SK-N-SH treated with all-trans-retinoic acid at 6 μM for 48 hours (cell line): ENCODE data around the gene FOXO3.
A peak's percentile ranks its signal among the peaks of the same experiment; 100 is the strongest.
"Not testable (repeated sequence)": the region's sequence is repeated elsewhere in the genome, so short reads cannot be mapped to it uniquely, and the experiment has no call there.

ENCODE experiments used
- ATAC-seq: fragments of 200-7000 bp; cut with Tn5 transposase; 3 replicates; pipeline ENCODE4 v1.9.1; 2020; ENCODE audit warnings: mild to moderate bottlenecking, moderate library complexity
- ARNTL ChIP-seq: fragments of 450-650 bp; formaldehyde crosslinking; IDR thresholded peaks from 2 replicates; pipeline ENCODE4 v1.5.0; 2020; ENCODE audit warnings: low read depth, mild to moderate bottlenecking, moderate library complexity, borderline replicate concordance
- ESRRG ChIP-seq: fragments of 250-450 bp; sonication (Bioruptor Pico); IDR thresholded peaks from 2 replicates; pipeline ENCODE4 v1.6.1; 2021; ENCODE audit warnings: mild to moderate bottlenecking
- GLIS3 ChIP-seq: fragments of 250-450 bp; sonication (Bioruptor Pico); IDR thresholded peaks from 2 replicates; pipeline ENCODE4 v1.5.0; 2020; ENCODE audit warnings: mild to moderate bottlenecking, moderate library complexity
- ISL1 ChIP-seq: fragments of 250-450 bp; sonication (Bioruptor Pico); IDR thresholded peaks from 2 replicates; pipeline ENCODE4 v2.1.2; 2022; ENCODE audit warnings: mild to moderate bottlenecking, moderate library complexity
- OSR1 ChIP-seq: fragments of 250-450 bp; sonication (Bioruptor Pico); IDR thresholded peaks from 2 replicates; pipeline ENCODE4 v1.8.0; 2022; ENCODE audit warnings: moderate library complexity, mild to moderate bottlenecking, inconsistent platforms
- PPARA ChIP-seq: fragments of 250-450 bp; sonication (Bioruptor Pico); IDR thresholded peaks from 2 replicates; pipeline ENCODE4 v1.5.0; 2020; ENCODE audit warnings: mild to moderate bottlenecking, borderline replicate concordance
- RARB ChIP-seq: fragments of 250-450 bp; sonication (Bioruptor Pico); IDR thresholded peaks from 2 replicates; pipeline ENCODE4 v1.8.0; 2021; ENCODE audit warnings: mild to moderate bottlenecking, moderate library complexity
- SNAI2 ChIP-seq: fragments of 250-450 bp; sonication (Bioruptor Pico); IDR thresholded peaks from 2 replicates; pipeline ENCODE4 v1.5.0; 2020; ENCODE audit warnings: mild to moderate bottlenecking, moderate library complexity
- TCF4 ChIP-seq: fragments of 250-450 bp; sonication (Bioruptor Pico); IDR thresholded peaks from 2 replicates; pipeline ENCODE4 v1.8.0; 2021; ENCODE audit warnings: mild to moderate bottlenecking, moderate library complexity, borderline replicate concordance
- TOX ChIP-seq: fragments of 250-450 bp; sonication (Bioruptor Pico); IDR thresholded peaks from 2 replicates; pipeline ENCODE4 v1.8.0; 2021; ENCODE audit warnings: mild to moderate bottlenecking, moderate library complexity, borderline replicate concordance
- ZC3H10 ChIP-seq: fragments of 250-450 bp; sonication (Bioruptor Pico); IDR thresholded peaks from 2 replicates; pipeline ENCODE4 v1.5.1; 2021; ENCODE audit warnings: mild to moderate bottlenecking, moderate library complexity
- ZFP3 ChIP-seq: fragments of 250-450 bp; sonication (Bioruptor Pico); IDR thresholded peaks from 2 replicates; pipeline ENCODE4 v1.5.0; 2020; ENCODE audit warnings: mild to moderate bottlenecking, moderate library complexity
- ZFP30 ChIP-seq: fragments of 450-650 bp; formaldehyde crosslinking; IDR thresholded peaks from 2 replicates; pipeline ENCODE4 v1.5.0; 2022; ENCODE audit warnings: mild to moderate bottlenecking, moderate library complexity
- ZNF565 ChIP-seq: fragments of 450-650 bp; formaldehyde crosslinking; conservative IDR thresholded peaks from 2 replicates; pipeline ENCODE4 v1.5.0; 2020; ENCODE audit warnings: low read depth, mild to moderate bottlenecking, moderate library complexity
- ZNF70 ChIP-seq: fragments of 450-650 bp; formaldehyde crosslinking; IDR thresholded peaks from 2 replicates; pipeline ENCODE4 v1.5.0; 2020; ENCODE audit warnings: mild to moderate bottlenecking, moderate library complexity
- TF ChIP-seq, protein P1 (sequence below): fragments of 250-450 bp; sonication (Bioruptor Pico); IDR thresholded peaks from 2 replicates; pipeline ENCODE4 v1.8.0; 2020; ENCODE audit warnings: mild to moderate bottlenecking, moderate library complexity, borderline replicate concordance
- TF ChIP-seq, protein P2 (sequence below): fragments of 250-450 bp; sonication (Bioruptor Pico); IDR thresholded peaks from 2 replicates; pipeline ENCODE4 v1.5.0; 2020; ENCODE audit warnings: mild to moderate bottlenecking, moderate library complexity
- TF ChIP-seq, protein P3 (sequence below): fragments of 250-450 bp; sonication (Bioruptor Pico); IDR thresholded peaks from 2 replicates; pipeline ENCODE4 v1.5.1; 2021; ENCODE audit warnings: mild to moderate bottlenecking, moderate library complexity
- TF ChIP-seq, protein P4 (sequence below): fragments of 250-450 bp; sonication (Bioruptor Pico); IDR thresholded peaks from 2 replicates; pipeline ENCODE4 v1.8.0; 2021; ENCODE audit warnings: low read depth, mild to moderate bottlenecking, moderate library complexity, borderline replicate concordance
- TF ChIP-seq, protein P5 (sequence below): fragments of 250-450 bp; sonication (Bioruptor Pico); IDR thresholded peaks from 2 replicates; pipeline ENCODE4 v1.5.1; 2020; ENCODE audit warnings: low read depth, mild to moderate bottlenecking, moderate library complexity

The FOXO3 gene

DNA sequence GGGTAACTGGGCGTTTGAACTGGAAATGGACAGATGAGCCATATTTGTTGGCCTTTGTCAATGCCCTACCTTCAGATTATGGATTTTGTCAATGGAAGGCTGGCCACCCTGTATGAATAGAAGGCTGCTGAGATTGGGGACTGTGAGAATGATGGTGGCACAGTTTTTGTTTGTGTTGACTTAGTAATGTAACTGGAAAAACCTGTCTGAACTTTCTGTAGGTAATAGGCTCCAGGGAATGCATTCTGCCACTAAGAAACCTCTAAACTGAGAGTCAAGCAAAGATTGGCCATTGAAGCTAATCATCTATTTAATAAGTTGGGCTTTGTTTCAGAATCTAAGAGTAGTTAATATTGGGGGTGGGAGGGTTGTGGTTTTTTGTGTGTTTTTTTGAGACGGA is 97.5 kb downstream of the FOXO3 start (continued):
- TF ChIP-seq, protein P1, sequence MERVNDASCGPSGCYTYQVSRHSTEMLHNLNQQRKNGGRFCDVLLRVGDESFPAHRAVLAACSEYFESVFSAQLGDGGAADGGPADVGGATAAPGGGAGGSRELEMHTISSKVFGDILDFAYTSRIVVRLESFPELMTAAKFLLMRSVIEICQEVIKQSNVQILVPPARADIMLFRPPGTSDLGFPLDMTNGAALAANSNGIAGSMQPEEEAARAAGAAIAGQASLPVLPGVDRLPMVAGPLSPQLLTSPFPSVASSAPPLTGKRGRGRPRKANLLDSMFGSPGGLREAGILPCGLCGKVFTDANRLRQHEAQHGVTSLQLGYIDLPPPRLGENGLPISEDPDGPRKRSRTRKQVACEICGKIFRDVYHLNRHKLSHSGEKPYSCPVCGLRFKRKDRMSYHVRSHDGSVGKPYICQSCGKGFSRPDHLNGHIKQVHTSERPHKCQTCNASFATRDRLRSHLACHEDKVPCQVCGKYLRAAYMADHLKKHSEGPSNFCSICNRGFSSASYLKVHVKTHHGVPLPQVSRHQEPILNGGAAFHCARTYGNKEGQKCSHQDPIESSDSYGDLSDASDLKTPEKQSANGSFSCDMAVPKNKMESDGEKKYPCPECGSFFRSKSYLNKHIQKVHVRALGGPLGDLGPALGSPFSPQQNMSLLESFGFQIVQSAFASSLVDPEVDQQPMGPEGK (CRISPR knock-in tag): no peak
- TF ChIP-seq TOX (CRISPR knock-in tag) (no peak), ZC3H10 (CRISPR knock-in tag) (no peak), OSR1 (no peak)
- TF ChIP-seq, all 23 proteins: peak for 0

DNA sequence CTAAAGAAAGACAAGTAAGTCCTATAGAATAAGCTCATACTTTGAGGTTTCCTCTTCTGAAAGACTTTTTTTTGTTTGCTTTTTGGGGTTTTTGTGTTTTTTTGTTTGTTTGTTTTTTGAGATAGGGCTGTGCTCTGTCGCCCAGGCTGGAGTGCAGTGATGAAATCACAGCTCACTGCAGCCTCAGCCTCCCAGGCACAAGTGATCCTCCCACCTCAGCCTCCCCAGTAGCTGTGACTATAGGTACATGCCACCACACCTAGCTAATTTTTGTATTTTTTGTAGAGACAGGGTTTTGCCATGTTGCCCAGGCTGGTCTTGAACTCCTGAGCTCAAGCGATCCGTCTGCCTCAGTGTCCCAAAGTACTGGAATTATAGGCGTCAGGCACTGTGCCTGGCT is 98.1 kb downstream of the FOXO3 start:
- ATAC-seq: not testable (repeated sequence)

DNA sequence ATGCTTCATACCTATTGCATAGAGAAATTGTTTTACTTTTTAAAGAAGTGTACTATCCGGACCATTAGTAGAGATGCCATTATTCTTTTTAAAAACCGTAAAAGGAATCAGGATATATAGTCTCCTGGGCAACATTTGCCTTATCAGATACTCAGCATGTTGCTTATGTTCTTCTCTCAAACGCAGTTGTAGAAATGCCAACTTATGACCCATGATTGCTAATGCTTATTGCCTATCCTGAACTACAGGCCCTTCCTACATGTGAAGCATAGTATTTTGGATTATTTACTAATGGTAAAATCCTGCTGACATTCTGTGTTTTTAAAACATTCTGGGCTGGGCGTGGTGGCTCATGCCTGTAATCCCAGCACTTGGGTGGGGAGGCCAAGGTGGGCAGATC is 99.5 kb downstream of the FOXO3 start:
- no peak for TF ChIP-seq ZNF565
- TF ChIP-seq ZFP3 (CRISPR knock-in tag): no peak
- no peak for TF ChIP-seq PPARA (CRISPR knock-in tag)
- TF ChIP-seq TCF4 (CRISPR knock-in tag): no peak
- no peak for TF ChIP-seq SNAI2 (CRISPR knock-in tag)
- TF ChIP-seq RARB (CRISPR knock-in tag): no peak
- TF ChIP-seq, protein P1 (CRISPR knock-in tag): no peak
- TF ChIP-seq, protein P2, sequence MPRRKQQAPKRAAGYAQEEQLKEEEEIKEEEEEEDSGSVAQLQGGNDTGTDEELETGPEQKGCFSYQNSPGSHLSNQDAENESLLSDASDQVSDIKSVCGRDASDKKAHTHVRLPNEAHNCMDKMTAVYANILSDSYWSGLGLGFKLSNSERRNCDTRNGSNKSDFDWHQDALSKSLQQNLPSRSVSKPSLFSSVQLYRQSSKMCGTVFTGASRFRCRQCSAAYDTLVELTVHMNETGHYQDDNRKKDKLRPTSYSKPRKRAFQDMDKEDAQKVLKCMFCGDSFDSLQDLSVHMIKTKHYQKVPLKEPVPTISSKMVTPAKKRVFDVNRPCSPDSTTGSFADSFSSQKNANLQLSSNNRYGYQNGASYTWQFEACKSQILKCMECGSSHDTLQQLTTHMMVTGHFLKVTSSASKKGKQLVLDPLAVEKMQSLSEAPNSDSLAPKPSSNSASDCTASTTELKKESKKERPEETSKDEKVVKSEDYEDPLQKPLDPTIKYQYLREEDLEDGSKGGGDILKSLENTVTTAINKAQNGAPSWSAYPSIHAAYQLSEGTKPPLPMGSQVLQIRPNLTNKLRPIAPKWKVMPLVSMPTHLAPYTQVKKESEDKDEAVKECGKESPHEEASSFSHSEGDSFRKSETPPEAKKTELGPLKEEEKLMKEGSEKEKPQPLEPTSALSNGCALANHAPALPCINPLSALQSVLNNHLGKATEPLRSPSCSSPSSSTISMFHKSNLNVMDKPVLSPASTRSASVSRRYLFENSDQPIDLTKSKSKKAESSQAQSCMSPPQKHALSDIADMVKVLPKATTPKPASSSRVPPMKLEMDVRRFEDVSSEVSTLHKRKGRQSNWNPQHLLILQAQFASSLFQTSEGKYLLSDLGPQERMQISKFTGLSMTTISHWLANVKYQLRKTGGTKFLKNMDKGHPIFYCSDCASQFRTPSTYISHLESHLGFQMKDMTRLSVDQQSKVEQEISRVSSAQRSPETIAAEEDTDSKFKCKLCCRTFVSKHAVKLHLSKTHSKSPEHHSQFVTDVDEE (CRISPR knock-in tag): no peak
- no peak for TF ChIP-seq ISL1 (CRISPR knock-in tag)
- no peak for TF ChIP-seq OSR1
- no peak for TF ChIP-seq TOX (CRISPR knock-in tag)
- TF ChIP-seq ESRRG (CRISPR knock-in tag): no peak
- TF ChIP-seq, protein P3, sequence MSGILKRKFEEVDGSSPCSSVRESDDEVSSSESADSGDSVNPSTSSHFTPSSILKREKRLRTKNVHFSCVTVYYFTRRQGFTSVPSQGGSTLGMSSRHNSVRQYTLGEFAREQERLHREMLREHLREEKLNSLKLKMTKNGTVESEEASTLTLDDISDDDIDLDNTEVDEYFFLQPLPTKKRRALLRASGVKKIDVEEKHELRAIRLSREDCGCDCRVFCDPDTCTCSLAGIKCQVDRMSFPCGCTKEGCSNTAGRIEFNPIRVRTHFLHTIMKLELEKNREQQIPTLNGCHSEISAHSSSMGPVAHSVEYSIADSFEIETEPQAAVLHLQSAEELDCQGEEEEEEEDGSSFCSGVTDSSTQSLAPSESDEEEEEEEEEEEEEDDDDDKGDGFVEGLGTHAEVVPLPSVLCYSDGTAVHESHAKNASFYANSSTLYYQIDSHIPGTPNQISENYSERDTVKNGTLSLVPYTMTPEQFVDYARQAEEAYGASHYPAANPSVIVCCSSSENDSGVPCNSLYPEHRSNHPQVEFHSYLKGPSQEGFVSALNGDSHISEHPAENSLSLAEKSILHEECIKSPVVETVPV (CRISPR knock-in tag): no peak
- TF ChIP-seq, protein P4, sequence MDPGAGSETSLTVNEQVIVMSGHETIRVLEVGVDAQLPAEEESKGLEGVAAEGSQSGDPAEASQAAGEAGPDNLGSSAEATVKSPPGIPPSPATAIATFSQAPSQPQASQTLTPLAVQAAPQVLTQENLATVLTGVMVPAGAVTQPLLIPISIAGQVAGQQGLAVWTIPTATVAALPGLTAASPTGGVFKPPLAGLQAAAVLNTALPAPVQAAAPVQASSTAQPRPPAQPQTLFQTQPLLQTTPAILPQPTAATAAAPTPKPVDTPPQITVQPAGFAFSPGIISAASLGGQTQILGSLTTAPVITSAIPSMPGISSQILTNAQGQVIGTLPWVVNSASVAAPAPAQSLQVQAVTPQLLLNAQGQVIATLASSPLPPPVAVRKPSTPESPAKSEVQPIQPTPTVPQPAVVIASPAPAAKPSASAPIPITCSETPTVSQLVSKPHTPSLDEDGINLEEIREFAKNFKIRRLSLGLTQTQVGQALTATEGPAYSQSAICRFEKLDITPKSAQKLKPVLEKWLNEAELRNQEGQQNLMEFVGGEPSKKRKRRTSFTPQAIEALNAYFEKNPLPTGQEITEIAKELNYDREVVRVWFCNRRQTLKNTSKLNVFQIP (CRISPR knock-in tag): no peak
- no peak for TF ChIP-seq ZFP30 (CRISPR knock-in tag)
- TF ChIP-seq, all 23 proteins: peak for 0
- no peak for ATAC-seq

DNA sequence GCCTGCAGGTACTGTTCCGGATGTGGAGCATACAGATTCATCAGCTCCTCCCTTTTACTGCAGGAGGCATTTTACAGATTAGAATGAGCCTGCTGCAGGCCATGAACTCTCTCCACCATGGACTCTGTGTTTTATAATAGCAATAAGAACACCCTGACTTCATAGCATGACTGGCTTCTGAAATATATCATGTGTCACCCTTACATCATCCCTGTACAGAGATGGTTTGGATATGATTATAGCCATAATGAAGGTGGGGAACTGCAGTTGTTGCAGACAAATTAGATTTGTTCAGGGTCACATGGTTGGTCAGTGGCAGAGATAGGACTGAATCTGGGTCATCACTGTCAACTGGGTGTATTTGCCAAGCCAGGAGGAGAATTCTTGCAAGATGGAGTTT is 100.7 kb downstream of the FOXO3 start:
- ATAC-seq: peak; percentile 90
- TF ChIP-seq TCF4 (CRISPR knock-in tag) (peak; percentile 92), TOX (CRISPR knock-in tag) (no peak), GLIS3 (peak; percentile 38; the same call in 1 of the 2 replicates), ZNF70 (CRISPR knock-in tag) (peak; percentile 67; the same call in 1 of the 2 replicates), ARNTL (CRISPR knock-in tag) (no peak), OSR1 (no peak), PPARA (CRISPR knock-in tag) (peak; percentile 82; the same call in 1 of the 2 replicates), ZFP30 (CRISPR knock-in tag) (no peak)
- TF ChIP-seq, protein P5, sequence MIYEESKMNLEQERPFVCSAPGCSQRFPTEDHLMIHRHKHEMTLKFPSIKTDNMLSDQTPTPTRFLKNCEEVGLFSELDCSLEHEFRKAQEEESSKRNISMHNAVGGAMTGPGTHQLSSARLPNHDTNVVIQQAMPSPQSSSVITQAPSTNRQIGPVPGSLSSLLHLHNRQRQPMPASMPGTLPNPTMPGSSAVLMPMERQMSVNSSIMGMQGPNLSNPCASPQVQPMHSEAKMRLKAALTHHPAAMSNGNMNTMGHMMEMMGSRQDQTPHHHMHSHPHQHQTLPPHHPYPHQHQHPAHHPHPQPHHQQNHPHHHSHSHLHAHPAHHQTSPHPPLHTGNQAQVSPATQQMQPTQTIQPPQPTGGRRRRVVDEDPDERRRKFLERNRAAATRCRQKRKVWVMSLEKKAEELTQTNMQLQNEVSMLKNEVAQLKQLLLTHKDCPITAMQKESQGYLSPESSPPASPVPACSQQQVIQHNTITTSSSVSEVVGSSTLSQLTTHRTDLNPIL (CRISPR knock-in tag): peak; percentile 97
- TF ChIP-seq, protein P4 (CRISPR knock-in tag): no peak
